HG03066 (cell line): ENCODE results near the gene ARHGEF12.

Experiments
- ATAC-seq: cut with Tn5 transposase; IDR thresholded peaks from one replicate; pipeline ENCODE4 v1.9.1; 2021; ENCODE audit warnings: low read depth; ENCODE audit not compliant: unreplicated experiment

The ARHGEF12 gene

DNA sequence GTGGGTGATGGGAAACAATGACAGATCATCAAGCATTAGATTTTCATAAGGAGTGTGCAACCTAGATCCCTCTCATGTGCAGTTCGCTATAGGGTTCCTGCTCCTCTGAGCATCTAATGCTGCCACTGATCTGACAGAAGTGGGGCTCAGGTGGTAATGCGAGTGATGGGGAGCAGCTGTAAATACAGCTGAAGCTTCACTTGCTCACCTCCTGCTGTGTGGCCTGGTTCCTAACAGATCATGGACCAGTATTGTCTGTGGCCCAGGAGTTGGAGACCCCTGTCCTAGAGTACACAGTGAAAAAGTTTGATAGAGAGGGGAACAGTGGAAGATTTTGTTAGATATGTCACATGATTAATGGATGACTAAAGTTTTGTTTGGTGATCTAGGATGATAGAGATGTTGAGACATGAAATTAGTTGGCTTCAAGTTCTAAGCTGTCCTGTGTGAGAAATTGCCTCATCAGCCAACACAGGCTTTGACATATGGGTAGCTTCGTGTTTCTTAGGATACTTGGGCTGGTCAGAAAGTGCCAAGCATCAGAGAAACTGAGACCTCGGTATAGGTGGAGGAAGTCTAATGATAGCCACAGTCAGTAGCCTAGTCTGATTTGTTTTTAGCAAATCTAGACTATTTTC lies 47.4 kb downstream of the ARHGEF12 start:
- no peak for ATAC-seq

DNA sequence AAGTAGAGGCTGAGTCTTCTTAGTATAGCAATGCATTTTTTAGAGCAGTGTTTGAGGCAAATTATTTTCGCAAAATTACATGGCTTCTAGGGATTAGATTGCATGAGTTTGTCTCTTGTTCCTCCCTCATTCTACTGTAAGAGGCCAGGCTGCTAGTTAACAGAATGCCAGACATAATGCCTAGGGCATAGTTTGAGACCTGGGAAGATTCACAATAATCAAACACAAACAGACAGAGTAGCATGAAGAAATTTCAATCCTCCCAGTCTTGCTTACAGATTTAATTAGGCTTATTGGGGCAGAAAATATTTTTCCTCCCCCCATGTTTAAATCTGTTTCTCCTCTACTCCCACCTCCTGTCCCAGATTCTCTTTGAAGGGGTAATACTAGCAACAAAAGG lies 48.3 kb downstream of the ARHGEF12 start:
- no peak for ATAC-seq

GRCh38 chr11:120385110-120385509 lies 48.9 kb downstream of the ARHGEF12 start:
- no peak for ATAC-seq

- no peak for ATAC-seq
These were observed 49.4 kb downstream of the ARHGEF12 start for GRCh38 chr11:120385655-120386054.

DNA sequence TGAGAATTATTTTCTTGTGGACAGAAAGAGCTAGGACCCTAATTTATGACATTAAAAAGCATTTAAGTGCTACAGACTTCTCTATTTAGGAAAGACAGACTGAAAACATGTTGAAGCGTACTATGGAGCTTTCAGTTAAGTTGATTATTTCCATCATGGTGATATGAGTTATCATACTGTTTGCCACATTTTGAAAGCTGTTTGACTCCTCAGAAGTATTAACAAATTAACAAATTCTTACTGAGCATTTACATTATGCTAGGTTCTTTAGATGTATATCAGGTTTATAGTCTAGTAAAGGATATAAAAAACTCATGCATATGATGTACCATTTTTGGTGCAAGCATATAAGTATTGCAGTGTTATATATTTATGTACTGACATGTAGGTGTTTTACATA lies 50.1 kb downstream of the ARHGEF12 start:
- ATAC-seq: no peak

GRCh38 chr11:120386774-120387371 lies 50.7 kb downstream of the ARHGEF12 start:
- no peak for ATAC-seq

DNA sequence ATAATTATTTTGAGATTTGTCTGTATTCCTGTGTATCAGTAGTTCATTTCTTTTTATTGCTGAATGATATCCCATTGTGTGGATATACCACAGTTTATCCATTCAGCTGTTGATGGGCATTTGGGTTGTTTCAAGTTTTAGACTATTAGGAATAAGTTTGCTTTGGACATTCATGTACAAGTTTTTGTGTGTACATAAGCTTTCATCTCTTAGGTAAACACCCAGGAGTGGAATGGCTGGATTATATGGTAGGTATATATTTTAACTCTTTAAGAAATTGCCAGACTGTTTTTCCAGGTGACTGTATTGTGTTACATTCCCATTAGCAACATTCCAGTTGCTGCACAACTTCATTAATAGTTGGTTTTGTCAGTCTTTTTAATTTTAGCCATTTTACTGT lies 52.0 kb downstream of the ARHGEF12 start:
- ATAC-seq: no peak

GRCh38 chr11:120389693-120390584 lies 53.7 kb downstream of the ARHGEF12 start:
- ATAC-seq: no peak

- ATAC-seq: no peak
These were observed 54.3 kb downstream of the ARHGEF12 start for GRCh38 chr11:120390585-120390922.

- ATAC-seq: no peak
These were observed 55.1 kb downstream of the ARHGEF12 start for GRCh38 chr11:120391292-120391691.

GRCh38 chr11:120391854-120392253 lies 55.6 kb downstream of the ARHGEF12 start:
- ATAC-seq: no peak

GRCh38 chr11:120392314-120392713 lies 56.1 kb downstream of the ARHGEF12 start:
- no peak for ATAC-seq

DNA sequence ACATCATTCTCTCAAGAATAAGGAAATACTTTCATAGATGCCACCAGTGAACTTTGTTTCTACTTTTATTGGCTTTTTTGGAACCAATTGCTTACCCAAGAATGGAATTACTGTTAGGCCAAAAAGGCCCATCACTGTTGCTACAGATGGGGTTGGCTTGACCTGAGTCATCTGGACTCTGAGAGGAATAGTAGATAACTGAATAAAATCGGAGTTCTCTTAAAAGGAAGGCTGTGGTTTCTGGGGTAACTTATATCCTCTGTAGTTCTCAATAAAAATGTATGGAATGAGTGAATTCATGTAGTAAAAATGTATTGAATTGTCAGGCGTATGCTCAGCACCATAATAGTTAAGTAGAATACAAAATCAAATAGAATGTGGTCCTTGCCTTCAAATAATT lies 56.6 kb downstream of the ARHGEF12 start:
- no peak for ATAC-seq

- no peak for ATAC-seq
These were observed 57.9 kb downstream of the ARHGEF12 start for GRCh38 chr11:120394119-120394518.

DNA sequence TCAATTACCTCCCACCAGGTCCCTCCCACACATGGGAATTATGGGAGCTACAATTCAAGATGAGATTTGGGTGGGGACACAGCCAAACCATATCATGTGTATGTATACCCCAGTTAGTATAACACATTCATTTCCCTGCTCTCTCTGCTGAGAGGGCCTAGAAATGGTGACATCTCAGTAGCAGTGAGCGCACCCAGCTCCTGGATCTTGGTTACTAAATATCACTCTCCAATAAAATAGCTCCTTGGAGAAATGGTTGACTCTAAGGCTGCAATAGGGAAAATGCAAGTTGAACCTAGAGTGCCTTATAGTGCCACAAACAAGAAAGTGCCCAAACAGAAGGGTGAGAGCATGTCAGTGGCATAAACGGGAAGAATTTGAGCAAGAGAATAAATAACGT lies 59.6 kb downstream of the ARHGEF12 start:
- no peak for ATAC-seq

DNA sequence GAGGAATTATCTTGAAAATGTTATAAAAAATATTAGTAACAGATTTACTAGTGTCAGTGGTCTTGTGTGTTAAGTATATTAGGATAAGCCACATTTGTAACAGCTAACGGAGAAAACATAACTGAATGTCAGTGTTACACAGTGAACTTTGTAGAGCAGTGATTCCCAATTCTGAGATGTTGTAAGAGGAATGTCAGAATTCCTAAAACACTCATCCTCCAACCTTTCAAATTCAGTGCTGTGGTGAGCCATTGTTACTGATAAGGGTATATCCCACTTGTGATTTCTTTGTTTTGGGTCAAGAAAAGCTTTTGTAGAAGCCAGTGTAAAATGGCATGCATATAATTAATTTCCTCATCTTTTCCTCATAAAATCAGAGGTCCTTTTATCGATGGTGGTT lies 61.9 kb downstream of the ARHGEF12 start:
- no peak for ATAC-seq

DNA sequence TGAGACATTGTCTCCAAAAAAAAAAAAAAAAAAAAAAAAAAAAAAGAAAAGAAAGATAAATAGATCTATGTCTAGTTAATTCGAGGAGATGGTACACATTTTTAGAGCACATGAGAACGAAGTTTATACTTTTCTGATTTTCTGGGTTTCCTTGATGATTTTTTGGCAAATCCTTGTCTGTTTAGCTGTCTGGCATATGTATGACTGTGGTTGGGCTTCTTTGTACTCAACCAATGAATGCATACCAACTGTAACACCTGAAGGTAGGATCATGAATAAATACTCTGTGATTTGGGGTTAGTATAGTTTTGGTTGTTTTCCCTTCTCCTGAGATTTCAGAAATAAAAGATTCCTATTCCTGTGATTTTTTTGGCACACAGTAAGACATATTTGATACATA lies 63.1 kb downstream of the ARHGEF12 start:
- ATAC-seq: no peak

- ATAC-seq: no peak
These were observed 64.6 kb downstream of the ARHGEF12 start for GRCh38 chr11:120400564-120401364.

GRCh38 chr11:120401506-120401905 lies 65.3 kb downstream of the ARHGEF12 start:
- no peak for ATAC-seq

DNA sequence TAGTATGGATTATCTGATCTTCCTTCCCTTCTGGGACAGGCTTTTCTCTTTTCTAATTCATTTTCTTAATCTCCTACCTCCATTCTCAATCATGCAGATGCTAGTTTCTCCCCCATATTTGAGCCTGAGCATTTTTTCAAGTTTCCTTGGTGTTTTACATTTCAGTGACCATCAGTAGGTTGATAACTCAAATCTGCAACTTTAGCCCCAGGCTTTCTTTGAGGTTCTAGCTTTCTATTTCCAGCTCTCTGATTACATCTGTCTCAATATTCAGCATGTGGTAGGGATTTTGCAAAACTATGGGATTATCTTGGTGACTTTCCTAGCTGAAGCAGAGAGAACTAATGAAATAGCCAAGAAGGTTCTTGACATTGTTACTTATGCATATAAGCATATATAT lies 67.8 kb downstream of the ARHGEF12 start:
- no peak for ATAC-seq

- ATAC-seq: no peak
These were observed 68.3 kb downstream of the ARHGEF12 start for GRCh38 chr11:120404495-120404894.
